Stimulated activated CD8-positive, alpha-beta memory T cell treated with anti-CD3 and anti-CD28 coated beads, Interleukin-4, amount 100 ng/mL, for 4 hours (primary cell): Measurements from ENCODE around the gene MPPED1.

Source experiments
- DNase-seq, 2 donors: peaks; one replicate each; pipeline ENCODE4 v3.0.0-alpha.2; 2020; ENCODE audit warnings: low read depth in 2 of 2, low spot score in 1 of 2

Gene MPPED1

DNA sequence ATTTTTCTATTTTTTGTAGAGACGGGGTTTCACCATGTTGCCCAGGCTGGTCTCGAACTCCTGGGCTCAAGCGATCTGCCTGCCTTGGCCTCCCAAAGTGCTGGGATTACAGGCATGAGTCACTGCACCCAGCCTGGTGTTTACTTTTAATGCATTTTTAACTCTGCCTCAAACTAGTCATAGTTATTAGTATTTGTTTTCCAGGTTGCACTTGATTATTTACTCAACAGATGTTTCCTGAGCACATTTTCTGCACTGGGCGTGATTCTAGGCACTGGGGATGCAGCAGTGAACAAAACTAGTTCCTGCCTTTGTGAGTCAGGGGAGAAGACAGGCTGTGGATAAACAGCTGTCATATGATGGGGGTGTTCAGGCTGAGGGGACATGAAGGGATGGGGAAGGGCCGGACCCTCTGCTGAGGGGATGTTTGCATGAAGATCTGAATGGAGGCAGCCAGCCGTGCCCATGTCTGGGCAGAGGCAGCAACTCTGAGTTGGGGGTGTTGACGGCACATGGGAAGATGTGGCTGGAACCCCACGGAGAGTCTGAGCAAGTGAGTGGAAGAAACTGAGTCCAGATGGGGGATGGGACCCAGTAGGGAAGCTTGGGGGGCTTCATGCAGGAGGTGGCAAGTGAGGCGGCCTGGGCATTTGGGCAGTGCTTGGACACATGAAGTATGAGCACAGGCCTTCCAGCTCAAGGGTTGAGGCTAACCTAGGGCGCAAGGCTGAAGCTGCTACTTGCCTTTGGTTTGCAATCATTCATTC, 34.4 kb downstream of the MPPED1 start:
- no peak for DNase-seq

DNA sequence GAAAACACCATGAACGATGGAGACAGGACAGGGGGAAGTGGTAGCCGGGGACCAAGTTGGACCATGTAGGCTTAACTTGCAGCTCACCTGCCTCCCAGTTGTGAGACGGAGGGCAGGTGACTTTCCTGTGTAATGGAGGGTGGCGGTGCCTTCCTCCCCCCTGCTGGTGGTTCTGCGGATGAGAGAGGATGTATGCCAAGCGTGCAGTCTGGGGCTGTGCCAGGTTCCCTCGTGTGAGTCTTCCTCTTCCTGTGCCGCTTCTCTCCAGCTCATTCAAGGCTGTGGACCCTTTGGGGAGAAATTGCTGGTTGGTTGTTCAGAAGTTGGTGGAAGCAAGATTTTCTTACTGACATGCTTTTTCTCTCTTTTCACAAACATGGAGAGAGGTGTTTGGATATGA, 35.1 kb downstream of the MPPED1 start:
- DNase-seq = no peak

DNA sequence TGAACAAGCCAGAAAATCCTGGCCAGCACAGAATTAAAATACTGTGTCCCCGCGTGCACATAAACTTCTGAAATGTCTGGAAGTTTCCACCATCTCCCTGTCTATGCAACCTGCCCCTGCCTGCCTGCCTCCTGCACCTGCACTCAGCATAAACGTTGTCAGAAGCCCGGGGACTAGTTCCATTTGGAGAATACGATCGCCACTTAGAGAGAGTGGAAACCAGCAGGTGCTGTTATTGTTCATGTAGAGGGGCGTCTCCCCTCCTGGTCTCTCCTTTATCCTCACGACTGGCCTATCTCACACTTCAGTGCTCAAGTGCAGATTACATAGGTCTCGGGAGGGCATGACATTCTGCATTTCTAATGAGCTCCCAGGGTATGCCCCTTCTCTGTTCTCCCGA, 35.6 kb downstream of the MPPED1 start:
- DNase-seq = no peak

DNA sequence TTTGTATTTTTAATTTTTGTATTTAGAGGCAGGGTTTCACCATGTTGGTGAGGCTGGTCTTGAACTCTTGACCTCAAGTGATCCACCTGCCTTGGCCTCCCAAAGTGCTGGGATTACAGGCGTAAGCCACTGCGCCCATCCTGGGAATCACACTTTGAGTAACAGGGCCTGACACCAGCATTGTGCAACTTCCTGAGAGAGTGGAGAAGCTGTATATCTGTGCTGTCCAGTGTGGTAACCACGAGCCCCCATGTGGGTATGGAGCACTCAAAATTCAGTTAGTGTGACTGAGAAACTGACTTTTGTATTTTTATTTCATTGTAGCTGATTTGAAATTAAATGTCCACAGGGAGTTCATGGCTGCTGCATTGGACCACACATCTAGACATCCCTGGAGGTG, 36.2 kb downstream of the MPPED1 start:
- no peak for DNase-seq

DNA sequence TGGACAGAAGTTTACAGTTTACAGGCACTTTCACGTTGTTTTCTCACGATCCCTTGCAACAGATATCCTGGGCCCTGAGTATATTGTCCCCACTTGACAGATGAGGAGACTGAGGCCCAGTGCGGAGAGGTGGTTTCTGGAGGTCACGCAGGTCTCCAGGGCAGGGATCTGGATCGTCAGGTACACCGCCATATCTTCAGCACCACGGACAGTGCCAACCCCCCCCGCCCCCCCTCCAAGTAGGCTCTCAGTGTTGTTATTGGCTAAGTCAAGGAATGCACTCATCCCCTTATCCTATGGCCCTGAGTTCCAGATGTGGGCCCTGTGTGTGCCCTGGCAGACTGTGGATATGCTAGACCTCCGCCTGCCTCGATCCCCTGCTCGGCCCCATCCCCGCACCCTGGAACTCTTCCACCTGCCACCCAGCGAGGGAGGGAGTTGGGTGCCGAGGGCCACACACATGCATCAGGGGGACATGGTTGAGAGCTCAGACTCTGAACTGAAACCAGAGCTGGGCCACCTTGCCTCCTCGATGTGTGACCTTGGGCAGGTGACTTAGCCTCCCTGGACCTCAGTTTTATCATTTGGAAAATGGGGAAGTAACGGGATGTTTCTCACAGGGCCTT, 37.5 kb downstream of the MPPED1 start:
- DNase-seq = no peak

DNA sequence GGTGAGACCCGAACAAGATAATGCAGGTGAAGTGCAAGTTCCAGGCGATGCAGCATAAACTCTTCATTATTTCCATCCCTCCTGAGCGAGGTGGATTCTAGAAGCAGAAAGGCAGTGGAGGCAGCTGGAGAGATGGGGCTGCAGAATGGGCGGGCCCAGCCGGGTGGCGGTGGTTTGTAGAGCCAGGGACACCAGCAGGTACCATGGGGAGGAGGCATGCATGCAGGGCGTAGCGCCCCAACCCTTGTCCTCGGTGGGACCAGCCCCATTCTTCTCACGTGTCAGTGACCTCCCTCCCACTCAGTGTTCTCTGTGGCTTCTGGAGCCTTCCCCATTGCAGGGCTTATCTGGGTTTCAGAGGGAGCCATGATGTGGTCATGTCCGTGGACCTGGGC, 38.0 kb downstream of the MPPED1 start:
- no peak for DNase-seq

DNA sequence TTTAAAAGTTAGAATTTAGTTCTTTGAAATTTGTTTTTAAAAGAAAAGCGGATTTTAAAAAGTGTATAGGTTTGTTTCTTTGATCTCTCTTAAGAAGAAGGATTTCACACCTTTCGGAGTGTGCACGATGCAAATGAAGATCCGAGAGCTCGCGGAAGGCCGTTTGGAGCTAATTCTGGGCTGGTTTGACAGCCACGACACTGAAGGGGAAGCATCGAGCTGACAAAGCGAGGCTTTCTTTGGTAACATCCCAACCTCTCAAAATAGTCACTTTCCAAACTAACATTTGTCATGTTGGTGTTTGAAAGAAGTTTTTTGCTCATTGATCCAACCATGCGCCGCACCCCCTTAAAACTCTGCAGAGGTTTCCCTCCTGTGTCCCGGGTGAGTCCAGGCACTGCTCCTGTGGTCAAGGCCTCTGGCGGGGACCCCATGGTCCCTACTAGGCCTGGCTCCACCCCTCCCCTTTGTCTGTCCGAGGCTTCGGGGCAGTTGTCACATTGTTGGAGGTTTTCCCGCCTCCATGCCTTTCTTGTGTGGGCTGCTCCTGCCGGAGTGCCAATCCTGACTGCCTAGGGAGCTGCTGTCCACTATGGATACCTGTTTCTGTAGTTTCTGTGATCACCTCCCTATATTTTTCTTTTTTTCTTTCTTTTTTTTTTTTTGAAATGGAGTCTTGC, 39.7 kb downstream of the MPPED1 start:
- no peak for DNase-seq

DNA sequence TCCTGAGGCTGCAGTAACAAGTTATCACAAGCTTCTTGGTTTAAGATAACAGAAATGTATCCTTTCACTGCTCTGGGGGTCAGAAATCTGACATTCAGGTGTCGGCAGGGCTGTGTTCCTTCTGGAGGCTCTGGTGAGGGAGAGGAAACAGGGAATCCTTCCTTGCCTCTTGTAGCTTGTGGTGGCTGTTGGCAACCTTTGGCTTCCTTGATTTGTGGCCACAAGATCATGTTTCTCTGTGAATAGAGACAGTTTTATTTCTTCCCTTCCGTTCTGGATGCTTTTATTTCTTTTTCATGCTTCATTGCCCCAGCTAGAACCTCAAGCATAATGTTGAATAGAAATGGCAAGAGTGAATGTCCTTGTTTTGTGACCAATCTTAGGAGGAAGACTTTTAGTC, 44.0 kb downstream of the MPPED1 start:
- DNase-seq = no peak

DNA sequence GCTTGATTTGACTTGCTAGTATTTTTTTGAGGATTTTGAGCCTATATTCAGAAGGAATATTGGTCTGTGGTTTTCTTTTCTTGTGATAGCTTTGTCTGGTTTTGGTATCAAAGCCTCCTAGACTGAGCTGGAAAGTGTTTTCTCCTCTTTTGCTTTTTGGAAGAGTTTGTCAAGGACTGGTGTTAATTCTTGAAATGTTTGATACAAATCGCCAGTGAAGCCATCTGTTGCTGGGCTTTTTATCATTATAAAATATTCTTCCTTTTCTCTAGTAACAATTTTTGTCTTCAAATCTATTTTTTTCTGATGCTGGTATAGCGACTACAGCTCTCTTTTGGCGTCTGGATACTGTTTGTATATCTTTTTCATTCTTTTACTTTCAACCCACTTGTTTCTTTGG, 45.2 kb downstream of the MPPED1 start:
- DNase-seq = no peak

DNA sequence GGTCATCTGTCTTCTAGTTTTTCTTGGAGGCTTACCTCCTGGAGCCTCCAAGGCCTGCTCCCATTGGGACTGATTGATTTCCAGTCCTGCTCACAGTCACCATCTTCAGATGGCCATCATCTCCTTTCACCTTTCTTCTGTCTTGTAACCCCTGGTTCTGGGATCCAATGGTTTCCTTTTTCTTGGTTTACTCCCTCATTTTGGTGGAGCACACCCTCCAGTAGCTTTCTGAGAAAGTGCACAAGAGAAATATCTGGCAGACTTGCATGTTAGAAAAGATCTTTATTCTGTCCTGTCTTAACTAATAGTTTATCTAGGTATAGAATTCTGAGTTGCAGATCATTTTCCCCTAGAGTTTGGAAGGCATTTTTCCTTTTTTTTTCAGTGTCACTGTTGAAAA, 50.9 kb downstream of the MPPED1 start:
- no peak for DNase-seq

DNA sequence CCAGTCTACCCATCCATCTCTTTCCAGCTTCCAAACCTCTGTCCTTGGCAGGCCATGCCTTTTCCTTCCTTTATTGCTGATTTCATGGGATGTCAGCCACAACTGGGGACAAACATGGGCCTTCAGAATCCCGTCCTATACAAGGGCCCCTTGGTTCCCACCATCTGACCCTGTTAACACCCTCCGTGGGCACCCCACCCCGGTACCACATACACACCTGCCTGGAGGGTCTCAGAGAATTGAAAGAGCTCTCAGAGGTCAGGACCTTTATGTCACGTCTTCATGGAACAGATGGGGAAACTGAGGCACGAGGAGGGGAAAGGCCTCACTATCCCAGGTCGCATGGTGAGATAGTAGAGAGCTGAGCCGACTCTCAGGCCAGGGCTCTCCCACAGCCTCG, 53.0 kb downstream of the MPPED1 start:
- DNase-seq = no peak

DNA sequence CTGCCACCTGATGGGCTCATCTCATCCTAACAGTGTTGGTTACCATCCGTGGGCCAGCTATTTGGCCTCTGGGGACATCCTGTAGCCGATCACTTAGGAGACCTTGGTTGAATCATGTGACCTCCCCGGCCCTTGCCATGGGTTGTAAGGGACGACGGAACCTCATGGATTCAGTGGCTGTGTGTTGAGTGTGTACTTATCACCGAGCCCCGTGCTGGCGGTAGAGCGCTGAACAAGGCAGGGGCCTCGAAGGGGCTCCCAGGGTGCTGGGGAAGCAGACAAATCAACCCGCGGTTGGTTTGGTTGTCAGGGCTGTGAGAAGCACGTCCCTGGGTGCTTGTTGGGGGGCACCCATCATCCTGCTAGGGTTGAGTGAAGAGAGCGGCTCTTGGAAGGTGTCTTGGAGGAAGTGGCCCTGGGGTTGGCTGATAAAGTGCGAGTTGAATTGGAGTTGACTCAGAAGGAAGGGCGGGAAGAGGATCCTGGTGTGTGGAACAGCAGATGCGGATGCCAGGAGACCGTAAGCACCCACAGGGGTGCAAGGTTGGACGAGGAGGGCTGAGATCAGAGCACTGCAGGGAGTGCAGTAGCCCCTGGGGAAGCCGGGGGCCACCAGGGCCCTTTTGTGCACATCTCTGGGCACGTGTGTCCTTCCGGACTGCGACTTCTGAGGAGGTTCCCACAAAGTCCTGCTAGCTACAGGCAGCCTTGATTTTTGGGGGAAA, 53.6 kb downstream of the MPPED1 start:
- no peak for DNase-seq

DNA sequence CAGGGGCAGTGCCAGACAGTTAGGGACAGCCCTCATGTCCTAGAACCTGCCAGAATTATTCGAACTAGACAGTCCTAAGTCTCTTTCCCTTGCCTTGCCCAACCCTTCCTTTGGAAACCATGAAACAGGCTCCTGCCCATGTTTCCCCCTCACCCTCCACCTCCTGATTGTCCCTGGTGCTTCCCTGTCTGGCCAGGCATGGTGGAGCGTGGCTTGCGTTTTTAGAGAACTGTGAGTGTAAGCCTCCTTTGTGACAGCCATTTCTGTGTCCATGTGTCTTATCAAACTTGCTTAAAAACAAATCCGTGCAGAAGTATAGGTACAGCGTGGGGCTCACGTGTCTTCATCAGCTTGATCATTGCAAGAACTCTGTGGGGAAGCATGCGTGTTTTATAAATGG, 54.9 kb downstream of the MPPED1 start:
- no peak for DNase-seq

DNA sequence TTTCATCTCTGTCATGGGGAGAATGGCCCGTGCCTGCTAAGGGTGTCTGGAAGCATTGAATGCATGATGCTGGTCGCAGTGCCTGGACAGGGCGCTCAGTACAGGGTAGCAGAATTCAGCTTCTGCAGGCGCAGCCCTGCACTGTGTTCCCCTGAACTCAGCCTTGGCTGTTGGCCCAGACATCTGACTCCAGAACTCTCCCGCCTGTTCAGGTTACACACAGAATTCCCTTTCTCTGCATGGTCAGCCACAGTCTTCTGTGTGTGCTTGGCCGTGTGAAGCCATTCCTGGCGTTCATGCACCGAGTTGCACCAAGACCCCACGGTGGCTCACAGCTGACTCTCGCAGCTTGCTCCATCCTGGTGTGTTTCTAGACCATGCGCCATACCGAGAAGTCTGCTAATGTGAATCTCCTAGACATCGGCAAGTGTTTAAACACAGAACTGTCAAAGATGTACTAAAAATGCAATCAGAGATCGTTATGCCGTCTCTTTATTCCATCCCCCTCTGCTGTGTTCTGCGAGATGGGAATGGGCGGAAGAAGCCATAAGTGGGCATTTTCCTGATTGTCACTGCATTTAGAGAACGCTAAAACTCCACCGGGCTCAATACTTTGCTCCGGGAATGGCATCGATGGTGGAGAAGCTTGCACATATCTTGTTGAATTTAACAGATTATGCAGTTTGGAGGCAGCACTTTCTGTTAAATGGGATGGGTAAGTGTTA, 55.6 kb downstream of the MPPED1 start:
- DNase-seq = no peak

DNA sequence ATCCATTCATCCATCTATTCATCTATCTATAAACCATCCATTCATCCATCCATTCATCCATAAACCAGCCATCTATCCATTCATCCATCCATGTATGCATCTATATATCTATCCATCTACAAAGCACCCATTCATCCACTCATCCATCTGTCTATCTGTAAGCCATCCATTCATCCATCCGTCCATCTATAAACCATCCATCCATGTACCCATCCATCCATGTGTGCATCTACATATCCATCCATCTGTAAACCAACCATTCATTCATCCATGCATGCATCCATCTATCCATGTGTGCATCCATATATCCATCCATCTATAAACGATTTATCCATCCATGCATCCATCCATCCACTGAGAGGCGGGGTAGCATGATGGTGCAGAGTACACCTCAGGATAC, 58.4 kb downstream of the MPPED1 start:
- DNase-seq = no peak

DNA sequence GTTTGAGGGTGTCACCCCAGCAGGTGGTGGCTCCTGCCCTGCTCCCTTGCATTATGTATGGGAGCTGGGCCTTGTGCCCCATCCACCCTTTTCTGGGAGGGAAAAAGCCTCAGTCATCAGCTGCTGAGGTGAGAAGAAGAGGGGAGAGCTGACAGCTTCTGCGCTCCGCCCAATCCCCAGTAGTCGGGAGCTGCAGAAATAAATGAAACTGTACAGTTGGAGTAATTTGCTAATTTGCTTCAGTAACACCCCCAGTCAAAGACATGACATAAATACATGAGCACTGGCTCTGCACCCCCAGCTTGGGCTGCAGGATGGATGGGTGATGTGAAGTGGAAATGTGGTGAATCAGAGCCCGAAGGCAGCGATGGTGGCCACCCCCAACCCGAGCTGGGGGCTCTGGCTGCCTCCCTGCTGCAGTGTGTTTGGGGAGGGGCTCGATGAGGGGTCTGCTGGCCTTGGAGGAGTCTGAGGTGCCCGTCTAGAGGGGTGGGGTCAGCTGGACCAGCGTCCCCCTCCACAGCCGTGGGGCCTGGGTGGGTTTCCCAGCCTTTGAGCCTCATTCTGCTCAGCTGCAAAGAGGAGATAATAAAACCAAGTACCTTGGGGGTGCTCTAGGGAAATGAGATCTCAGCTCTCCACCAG, 59.2 kb downstream of the MPPED1 start:
- no peak for DNase-seq

DNA sequence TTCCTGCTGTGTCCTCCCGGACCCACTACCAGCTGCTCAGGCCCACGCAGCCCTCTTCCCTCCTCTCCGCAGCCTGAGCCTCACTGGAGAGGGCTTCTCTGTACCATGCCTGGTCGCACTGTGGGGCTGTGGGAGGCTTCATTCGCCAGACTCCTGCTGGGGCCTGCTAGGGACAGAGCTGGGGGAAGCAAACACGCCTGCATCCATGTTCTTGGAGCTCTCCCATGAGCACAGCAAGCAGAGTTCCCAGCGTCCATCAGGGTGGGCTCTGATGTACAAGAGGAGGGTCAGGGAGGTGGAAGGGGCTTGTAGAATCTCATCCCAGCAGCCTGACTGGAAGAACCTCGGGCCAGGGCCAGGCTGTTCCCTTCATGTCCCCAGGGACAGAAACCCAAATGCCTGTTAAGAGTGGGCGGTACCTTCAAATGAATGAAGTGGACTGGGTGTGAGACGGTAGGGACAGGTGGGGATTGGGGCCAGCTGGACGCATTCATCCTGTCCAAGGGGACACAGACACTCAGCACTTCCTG, 59.9 kb downstream of the MPPED1 start:
- DNase-seq = no peak

DNA sequence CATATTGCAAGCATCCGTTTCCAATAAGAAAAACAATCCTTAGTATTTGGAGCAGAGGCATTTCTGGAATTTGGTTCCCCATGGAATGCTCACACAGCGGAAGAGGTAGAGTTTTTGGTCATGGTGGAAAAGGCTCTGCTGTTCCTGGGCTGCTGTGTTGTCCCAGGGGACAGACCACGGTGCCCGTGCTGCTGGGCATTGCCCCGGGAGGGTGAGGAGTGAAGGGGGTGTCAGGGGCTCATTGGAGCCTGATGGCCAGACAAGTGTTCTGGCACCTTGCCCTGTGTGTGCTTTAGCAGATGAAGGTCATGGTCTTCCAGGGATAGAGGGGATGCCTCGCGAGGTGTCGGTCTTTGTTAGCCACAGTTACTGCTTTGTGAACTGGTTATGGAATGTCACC, 61.2 kb downstream of the MPPED1 start:
- DNase-seq = no peak

DNA sequence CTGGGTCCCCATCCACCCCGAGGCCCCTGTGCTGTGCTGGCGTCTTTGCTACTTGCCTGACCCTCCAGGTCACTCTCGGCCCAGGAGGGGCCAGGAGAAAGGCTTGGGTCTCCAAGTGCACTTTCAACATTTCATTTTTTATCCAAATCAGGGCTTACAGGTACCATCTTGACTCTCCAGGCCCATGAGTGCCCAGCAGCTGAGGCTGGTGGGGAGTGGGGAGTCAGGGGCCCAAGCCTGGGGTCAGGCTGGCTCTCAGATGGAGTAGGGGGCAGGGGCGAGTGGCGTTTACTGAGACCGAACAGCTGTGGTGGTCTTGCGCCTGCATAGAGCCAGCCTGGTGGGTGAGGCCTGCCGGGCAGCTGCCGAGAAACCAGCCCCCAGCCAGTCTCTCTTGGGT, 61.6 kb downstream of the MPPED1 start:
- no peak for DNase-seq
